SIG-M5 (cell line): ENCODE data around the gene ST6GALNAC4.

Experiments used
- DNase-seq: peaks from one replicate; lab custom pipeline; 2025; lab: John Stamatoyannopoulos, UW

ST6GALNAC4 gene

DNA sequence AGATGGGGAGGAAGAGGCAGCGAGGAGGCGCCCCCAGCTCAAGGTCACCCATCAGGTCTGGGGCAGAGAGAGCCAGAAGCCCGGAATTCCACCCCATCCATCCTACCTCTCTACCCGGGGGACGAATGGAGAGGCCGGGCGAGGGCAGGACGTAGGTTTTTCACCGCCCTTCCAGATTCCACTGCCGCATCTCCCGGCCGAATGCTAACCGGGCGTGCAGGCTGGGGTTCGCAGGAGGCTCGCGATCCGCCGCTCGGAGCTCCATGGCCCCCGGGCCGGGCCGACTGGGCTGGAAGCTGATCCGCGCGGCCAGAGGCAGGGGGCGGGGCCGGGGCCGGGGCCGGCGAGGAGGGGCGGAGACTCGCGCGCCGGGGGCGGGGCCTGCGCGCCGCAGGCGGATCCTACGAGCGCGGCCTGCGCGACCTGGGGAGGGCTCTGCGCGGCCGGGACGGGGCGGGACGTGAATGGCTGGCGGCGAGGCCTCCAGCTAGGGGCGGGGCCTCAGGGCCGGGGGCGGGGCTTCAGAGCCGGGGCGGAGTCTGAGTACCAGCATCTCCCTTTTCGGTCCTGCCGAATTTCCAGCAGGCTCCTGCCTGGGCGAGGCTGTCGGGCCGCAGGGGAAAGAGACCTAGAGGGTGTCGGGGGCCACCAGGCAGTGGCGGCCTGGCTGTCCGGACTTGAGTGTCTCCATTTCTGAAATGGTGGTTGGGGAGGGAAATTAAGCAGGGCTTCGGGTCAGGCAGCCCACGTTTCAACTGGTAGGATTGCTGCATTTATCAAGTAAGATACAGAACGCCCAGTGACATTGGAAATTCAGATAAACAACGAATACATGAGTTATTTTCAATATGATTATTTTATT lies at the start of gene ST6GALNAC4:
ST6GALNAC4 (minus strand) TSS at position 322 of the 862 bp plus-strand sequence. CDS start 622 bp downstream, outside the sequence.
- no peak for DNase-seq

- DNase-seq: no peak
These were observed 49.1 kb upstream of the ST6GALNAC4 start for GRCh38 chr9:127965953-127966352.

GRCh38 chr9:127963359-127964064 lies 46.7 kb upstream of the ST6GALNAC4 start:
- no peak for DNase-seq

DNA sequence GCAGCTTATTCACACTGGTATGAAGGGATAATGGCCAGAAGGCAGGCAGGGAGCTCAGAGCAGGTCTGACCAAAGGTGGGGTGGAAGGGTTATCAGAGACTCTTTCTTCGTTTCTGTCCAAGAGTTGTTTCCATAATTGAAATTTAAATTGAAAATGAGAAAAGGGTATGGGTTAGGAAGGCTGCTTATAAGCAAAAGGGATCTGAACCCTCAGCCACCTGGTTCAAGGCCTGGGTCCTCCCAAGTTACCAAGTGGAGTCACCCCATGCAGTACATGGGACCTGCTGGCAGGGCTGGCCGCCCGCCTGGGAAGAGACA lies 46.2 kb upstream of the ST6GALNAC4 start:
- DNase-seq: no peak

DNA sequence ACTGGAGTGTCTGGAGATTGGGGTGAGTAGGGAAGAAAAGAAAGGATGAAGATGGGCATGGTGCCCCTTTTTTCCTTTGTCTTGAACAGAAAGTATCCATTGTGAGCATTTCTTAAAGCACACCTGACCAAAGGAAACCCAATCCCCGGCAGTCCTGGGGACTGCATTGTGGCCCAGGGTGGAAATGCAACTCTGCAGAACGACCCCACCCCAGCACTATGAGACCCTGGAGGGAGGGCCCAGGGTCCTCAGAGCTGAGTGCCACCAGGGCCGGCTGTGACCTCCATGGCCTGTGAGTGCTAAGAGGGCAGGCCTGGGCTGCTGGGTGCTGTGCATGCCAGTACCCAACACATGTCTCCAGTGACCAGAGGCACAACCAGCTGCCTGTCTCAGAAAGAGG lies 45.4 kb upstream of the ST6GALNAC4 start:
- no peak for DNase-seq

GRCh38 chr9:127961613-127962155 lies 44.8 kb upstream of the ST6GALNAC4 start:
- no peak for DNase-seq

DNA sequence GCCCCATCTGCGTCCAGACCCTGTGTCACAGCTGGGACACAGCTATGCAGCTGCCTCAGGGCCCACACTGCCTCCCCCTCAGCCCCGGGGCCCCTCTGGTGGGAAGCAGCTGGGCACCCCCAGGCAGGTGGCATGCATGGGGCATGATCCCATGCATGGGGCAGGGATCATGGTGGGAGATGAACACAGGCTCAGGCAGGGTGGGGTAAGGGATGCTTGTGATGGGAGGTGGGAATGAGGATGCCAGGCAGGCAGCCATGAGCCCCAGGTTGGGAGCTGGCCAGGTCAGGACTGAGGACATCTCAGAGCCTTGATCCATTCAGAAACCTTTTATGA lies 44.3 kb upstream of the ST6GALNAC4 start:
- DNase-seq: no peak

DNA sequence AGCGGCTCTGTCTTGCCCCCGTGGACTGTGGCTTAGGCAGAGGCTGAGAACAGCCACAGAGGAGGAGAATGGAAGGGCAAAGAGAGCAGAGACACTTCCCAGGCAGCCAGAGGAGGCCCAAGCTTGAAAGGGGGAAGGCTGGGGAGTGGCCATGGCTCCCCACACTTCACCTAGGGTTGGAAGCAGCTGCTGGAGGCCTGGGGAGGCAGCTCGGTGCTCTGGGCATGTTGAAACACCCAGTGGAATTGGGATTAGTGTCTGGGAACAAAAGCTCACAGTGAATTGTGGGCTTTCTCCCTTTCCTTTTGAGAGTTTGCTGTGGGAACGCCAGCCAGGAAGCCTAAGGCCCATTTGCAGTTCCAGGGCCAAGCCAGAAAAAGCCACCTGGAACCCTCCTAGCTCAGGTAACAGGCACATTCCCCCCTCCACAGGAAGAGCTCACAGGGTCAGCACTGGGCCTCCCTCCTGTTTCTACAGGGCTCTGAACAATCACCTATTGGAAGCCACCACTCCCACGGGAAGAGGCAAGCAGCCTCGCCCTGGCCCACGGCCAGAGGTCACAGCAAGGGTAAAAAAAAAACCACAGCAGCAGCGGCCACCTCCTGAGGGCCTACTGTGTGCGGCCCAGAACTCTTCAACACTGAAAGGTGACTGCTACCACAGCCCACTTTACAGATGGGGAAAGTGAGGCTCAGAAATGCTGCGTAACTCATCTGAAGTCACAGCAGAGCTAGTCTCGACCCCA lies 43.7 kb upstream of the ST6GALNAC4 start:
- no peak for DNase-seq

- DNase-seq: no peak
These were observed 43.1 kb upstream of the ST6GALNAC4 start for GRCh38 chr9:127959841-127960409.

- no peak for DNase-seq
These were observed 42.6 kb upstream of the ST6GALNAC4 start for GRCh38 chr9:127959398-127959797.

GRCh38 chr9:127958728-127959127 lies 41.9 kb upstream of the ST6GALNAC4 start:
- DNase-seq: no peak

GRCh38 chr9:127955294-127956015 lies 38.6 kb upstream of the ST6GALNAC4 start:
- no peak for DNase-seq

GRCh38 chr9:127954831-127955293 lies 38.0 kb upstream of the ST6GALNAC4 start:
- DNase-seq: no peak

- no peak for DNase-seq
These were observed 37.1 kb upstream of the ST6GALNAC4 start for GRCh38 chr9:127953768-127954505.

GRCh38 chr9:127953154-127953553 lies 36.3 kb upstream of the ST6GALNAC4 start:
- no peak for DNase-seq

DNA sequence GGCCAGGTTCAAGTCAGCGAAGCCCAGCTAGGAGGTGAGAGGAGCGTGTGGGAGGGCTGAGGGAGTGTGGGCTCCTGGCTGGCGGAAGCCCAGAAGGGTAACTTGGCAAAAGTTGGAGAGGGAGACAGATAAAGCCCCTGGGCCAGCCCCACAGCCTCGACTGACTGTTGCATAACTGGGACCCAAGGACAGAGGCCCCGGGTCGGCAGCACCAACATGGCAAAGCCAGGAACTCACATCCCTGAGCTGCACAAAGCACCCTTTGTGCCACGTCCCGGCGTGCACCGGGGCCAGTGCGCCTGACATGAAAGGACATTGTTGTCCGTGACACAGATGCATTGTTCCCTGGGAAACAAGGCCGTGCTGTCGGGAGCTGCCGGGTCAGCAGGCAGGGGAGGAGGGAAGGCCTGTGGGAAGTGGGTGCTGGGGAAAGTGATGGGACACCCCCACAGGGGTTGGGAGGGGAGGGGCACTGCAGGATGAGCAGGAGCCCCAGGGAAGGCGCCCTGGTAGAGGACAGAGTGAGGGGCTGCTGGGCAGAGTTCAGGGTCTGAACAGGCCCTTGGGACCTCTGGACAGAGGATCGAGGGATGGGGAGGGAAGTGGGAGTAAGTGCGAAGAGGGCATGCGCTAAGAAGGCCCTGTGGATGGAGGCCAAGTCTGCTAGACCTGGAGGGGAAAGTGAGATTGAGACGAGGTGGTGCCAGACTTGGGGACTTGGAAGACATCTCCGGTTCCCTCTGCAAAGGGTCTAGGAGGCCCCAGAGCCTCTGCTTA lies 33.9 kb upstream of the ST6GALNAC4 start:
- no peak for DNase-seq

DNA sequence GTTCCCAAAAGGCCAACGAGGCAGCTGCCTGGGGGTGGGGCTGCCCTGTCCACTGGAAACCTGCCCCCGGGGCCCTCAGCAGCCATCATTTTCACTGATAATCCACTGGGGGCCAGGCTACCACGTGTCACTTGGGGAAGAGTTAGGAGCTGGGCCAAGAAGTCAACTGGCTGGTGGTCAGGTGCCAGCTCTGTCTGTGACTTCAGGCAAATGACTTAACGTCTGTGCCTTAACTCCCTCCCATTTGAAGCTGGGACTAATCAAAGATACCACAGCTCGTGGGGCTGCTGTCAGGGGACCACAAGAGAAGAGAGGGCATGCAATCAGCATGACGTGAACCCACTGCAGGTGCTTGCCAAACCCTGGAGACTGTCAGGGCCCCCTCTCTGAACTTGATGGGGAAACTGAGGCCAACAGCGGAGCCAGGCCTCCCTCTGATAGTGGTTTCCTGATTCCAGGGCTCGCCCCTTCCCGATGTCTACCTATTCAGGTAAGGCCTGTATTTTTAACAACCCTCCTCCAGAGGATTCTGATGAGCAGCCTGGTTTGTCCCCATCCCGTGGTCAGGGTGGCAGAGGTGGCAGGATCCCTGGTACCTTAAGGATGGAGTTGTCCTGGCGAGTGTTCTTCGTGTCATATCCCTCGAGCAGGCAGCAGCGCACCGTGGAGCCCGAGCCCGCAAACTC lies 33.1 kb upstream of the ST6GALNAC4 start:
- DNase-seq: no peak

DNA sequence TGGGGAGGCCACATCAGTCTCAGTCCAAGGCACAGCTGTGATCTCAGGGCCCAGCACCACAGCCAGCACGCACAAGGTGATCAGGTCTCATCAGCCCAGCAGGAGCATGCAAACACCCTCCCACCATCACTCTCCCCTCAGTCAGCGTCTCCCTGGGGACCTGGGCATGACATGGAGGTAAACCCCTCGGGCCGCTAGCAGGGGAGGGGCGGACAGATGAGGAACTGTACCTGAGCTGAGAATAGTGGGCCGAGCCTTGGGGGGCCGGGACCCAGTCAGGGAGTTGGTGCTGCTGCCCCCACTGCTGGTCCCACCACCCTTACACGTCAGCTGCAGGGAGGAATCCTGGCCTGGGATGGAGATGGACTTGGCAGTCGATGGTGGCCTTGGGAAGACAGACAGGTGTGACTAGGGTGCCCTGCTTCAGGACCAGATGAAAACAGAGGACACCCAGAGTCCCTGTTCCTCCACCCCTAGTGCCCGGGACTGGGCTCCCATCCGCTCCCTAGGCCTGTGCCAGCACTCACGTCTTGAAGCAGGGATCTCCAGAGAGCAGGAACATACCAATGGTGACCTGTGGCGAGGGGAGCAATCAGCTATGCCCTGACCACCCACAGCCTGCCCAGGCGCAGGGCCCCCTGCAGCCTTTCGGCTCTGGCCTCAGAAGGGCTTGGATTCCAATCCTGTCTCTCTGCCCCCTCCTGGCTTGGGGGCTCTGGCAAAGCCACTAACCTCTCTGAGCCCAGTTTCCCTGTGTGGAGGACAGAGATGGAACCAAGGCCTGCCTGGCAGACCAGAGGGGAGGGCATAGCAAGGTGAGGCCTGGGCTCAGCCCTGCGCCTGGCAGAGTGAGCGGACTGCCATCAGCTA lies 31.2 kb upstream of the ST6GALNAC4 start:
- no peak for DNase-seq
